HG02571 (cell line): ENCODE results near the gene ZMYND19.
A peak's percentile ranks its signal among the peaks of the same experiment; 100 is the strongest.
"Not testable (repeated sequence)": the region's sequence is repeated elsewhere in the genome, so short reads cannot be mapped to it uniquely, and the experiment has no call there.

ENCODE experiments used
- ATAC-seq: cut with Tn5 transposase; IDR thresholded peaks from one replicate; pipeline ENCODE4 v1.9.1; 2021; ENCODE audit warnings: mild to moderate bottlenecking, moderate library complexity; ENCODE audit not compliant: unreplicated experiment

The ZMYND19 gene

GRCh38 chr9:137614631-137615386 is 24.5 kb upstream of the ZMYND19 start:
- ATAC-seq, result no peak

GRCh38 chr9:137613738-137614523 is 23.6 kb upstream of the ZMYND19 start:
- ATAC-seq, result no peak

GRCh38 chr9:137613259-137613658 is 22.9 kb upstream of the ZMYND19 start:
- no peak for ATAC-seq

GRCh38 chr9:137612741-137613142 is 22.4 kb upstream of the ZMYND19 start:
- ATAC-seq, result no peak

GRCh38 chr9:137611623-137612609 is 21.6 kb upstream of the ZMYND19 start:
- no peak for ATAC-seq

GRCh38 chr9:137610944-137611343 is 20.6 kb upstream of the ZMYND19 start:
- no peak for ATAC-seq

GRCh38 chr9:137607141-137607857 is 17.0 kb upstream of the ZMYND19 start:
- ATAC-seq, result no peak

GRCh38 chr9:137606734-137607138 is 16.4 kb upstream of the ZMYND19 start:
- ATAC-seq, result no peak

GRCh38 chr9:137606005-137606621 is 15.8 kb upstream of the ZMYND19 start:
- ATAC-seq, result peak; percentile 18

GRCh38 chr9:137605121-137606004 is 15.1 kb upstream of the ZMYND19 start, which contains the start of gene ARRDC1:
Gene ARRDC1, plus strand, starts transcription at chr9:137605686. Its CDS starts 32 bp downstream, at chr9:137605718.
- ATAC-seq, result peak; percentile 68

- no peak for ATAC-seq
These were observed 14.2 kb upstream of the ZMYND19 start for GRCh38 chr9:137604345-137605086.

GRCh38 chr9:137603879-137604278 is 13.6 kb upstream of the ZMYND19 start:
- no peak for ATAC-seq

GRCh38 chr9:137602661-137603060 is 12.3 kb upstream of the ZMYND19 start:
- ATAC-seq, result no peak

GRCh38 chr9:137598943-137599342 is 8.6 kb upstream of the ZMYND19 start:
- no peak for ATAC-seq

GRCh38 chr9:137596577-137596976 is 6.3 kb upstream of the ZMYND19 start:
- ATAC-seq, result not testable (repeated sequence)

- ATAC-seq, result no peak
These were observed 2.9 kb upstream of the ZMYND19 start for GRCh38 chr9:137593176-137593575.

GRCh38 chr9:137592767-137593166 is 2.5 kb upstream of the ZMYND19 start:
- no peak for ATAC-seq

- no peak for ATAC-seq
These were observed 216 bp downstream of the ZMYND19 start for GRCh38 chr9:137590123-137590468.
